ENCODE measurements around the gene BBLN. TPM values are rescaled to one million over a fixed set of nuclear protein-coding genes. Genes with fewer than 3 reads are reported as not detected.

The BBLN gene, protein sequence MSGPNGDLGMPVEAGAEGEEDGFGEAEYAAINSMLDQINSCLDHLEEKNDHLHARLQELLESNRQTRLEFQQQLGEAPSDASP
- total RNA-seq (2022; extraction: Qiagen RNA extraction), result 34.6 to 71.9 TPM (median 63.7 TPM) in 5 replicates

DNA sequence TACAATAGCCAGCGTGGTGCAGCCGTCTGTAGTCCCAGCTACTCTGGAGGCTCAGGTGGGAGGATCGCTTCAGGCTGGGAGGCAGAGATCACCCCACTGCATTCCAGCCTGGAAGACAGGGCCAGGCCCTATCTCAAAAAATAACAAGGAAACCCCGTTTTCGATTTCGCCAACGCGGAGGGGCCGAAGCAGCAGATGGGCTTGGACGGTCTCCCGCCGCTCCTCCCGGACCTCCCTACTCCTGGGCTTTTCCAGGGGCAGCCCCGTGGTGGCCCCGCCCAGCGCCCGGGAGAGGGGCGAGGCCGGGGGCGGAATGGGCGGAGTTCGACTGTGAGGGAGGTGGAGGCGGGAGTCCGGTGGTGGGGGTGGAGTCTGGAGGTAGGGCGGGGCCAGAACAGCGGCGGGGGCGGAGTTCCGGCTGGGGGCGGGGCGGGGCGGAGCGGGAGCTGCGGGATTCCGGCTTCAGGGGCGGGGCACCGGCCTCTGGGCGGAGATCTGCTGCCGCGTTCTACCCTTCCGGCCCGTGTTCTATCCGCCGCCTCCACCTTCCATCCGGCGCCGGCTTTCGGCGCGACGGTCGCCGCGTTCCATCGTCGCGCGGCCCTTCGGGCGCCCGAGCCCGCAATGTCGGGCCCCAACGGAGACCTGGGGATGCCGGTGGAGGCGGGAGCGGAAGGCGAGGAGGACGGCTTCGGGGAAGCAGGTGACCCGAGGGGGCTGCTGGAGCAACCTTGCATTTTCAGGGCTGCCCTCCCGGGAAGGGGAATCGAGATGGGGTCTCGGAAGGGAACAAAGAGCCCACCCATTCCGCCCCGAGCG, at the start of gene BBLN:
Gene BBLN, plus strand, starts transcription at position 482 of the 819 bp plus-strand sequence. Its CDS starts 143 bp downstream, at position 625.

DNA sequence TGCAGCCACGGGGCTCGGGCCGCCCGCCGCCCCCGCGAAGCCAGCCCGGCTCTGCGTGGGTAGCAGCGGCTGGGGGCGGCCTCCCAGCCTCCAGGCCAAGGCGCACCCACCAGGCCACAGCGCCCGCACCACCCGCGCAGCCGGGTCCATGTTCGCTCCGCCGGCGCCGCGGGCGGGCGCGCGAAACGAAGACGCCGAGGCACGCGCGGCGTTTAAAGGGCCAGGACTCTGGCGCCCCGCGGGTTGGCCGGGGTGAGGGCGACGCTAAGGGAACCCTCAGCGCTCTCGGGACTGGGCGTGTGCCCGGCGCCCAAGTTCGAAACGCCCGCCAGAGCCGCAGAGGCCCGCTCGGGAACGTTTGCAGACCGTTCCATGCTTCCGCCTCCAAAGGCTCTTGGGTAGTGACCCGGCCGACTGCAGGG, 32.5 kb upstream of the BBLN start, which contains the start of gene PTGES2:
Gene PTGES2, minus strand, starts transcription at position 162 of the 422 bp plus-strand sequence. Its CDS starts 12 bp downstream, at position 150.

DNA sequence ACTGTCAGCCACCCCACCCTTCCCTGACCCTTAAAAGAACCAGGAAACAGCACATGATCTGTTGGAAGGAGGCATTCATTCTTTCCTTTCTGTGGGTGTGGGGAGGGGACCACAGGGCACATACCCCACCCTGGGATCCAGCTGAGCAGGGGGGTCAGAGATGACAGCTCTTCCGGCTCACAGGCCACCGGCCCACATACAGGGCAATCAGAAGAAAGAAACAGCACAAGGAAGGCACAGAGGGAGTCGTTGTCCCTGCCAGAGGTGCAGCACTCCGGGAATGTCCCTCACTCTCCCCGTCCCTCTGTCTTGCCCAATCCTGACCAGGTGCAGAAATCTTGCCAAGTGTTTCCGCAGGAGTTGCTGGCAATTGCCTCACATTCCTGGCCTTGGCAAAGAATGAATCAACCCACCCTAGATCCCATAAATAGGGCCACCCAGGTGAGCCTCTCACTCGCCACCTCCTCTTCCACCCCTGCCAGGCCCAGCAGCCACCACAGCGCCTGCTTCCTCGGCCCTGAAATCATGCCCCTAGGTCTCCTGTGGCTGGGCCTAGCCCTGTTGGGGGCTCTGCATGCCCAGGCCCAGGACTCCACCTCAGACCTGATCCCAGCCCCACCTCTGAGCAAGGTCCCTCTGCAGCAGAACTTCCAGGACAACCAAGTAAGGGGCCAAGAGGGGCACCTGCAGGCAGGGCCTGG, 10.9 kb upstream of the BBLN start, which contains the start of gene LCN2:
Gene LCN2, plus strand, starts transcription at position 453 of the 701 bp plus-strand sequence. Its CDS starts 73 bp downstream, at position 526.

DNA sequence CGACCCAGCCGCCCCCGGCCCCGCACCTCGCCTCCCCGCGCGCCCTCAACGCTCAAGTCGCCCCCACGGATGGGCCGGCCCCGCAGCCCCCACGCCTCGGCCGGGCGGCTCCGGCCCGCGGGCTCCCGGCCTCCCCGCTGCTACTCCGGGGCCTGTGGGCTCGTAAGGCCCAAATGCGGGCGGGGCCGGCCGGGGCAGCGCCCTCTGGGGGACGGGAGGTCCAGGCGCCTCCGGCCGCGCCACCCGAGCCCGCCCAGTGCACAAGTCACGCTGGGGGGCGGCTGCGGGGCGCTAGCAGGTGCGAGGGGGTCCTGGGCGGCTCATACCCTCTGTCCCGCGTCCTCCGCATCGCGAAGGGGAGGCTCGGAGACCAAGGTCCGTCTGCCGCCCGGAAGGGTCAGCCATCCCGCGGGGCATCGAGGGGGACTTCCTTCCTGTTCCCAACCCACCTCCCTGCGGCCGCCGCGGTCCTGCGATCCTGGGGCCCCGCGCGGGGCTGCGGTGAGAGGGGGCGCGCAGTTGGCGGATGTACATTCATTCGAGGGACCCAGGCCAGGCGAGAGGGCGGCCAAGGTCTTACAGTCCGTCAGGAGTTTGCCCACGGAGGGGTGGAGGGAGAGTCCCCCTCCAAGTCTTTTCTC, 31.5 kb downstream of the BBLN start, which contains the start of gene CIZ1:
Gene CIZ1, minus strand, starts transcription at position 167 of the 641 bp plus-strand sequence. CDS start 715 bp downstream, outside the sequence.

DNA sequence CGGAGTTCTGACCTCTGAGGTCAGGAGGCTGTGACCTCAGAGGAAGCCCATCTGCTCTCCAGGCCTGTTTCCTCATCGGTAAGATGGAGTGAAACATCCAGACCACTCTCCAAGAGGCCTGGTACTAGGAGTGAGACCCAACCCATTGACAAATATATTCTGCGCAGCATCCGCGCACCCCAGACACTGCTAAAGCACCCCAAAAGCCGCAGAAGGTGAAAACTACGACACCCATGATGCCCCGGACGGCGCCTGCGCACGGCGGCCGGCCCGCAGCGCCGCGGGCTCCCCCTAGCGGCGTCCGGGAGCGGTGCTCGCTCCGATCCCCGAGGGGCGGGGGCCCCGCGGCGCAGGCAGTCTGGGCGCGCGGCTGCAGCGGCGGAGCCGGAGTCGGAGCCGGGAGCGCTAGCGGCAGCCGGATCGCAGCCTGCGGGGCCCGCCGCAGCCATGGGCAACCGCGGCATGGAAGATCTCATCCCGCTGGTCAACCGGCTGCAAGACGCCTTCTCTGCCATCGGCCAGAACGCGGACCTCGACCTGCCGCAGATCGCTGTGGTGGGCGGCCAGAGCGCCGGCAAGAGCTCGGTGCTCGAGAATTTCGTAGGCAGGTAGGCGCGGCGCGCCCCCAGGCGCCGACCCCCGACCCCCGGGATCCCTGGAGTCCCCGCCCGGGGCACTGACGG, 43.1 kb downstream of the BBLN start, which contains the start of gene DNM1:
Gene DNM1, plus strand, starts transcription at position 356 of the 683 bp plus-strand sequence. Its CDS starts 92 bp downstream, at position 448.

Other genes with a start within 250 kb of the BBLN start
- gene ST6GALNAC4, start 243.2 kb upstream of the BBLN start, total RNA-seq (2022; extraction: Qiagen RNA extraction), result 13.9 to 17.2 TPM (median 16.3 TPM) in 5 replicates
- 1.5 to 2.1 TPM (median 1.6 TPM) in 5 replicates for gene PIP5KL1, start 229.5 kb upstream of the BBLN start, total RNA-seq (2022; extraction: Qiagen RNA extraction)
- gene DPM2, start 222.4 kb upstream of the BBLN start, total RNA-seq (2022; extraction: Qiagen RNA extraction), result 35.2 to 42.8 TPM (median 42.5 TPM) in 5 replicates
- 41.9 to 56.2 TPM (median 44.3 TPM) in 5 replicates for gene EEIG1, start 179.3 kb upstream of the BBLN start, total RNA-seq (2022; extraction: Qiagen RNA extraction)
- gene NAIF1, start 92.9 kb upstream of the BBLN start, total RNA-seq (2022; extraction: Qiagen RNA extraction), result 5.6 to 7.4 TPM (median 7.2 TPM) in 5 replicates
- 7.2 to 8.4 TPM (median 8.0 TPM) in 5 replicates for gene SLC25A25, start 92.0 kb upstream of the BBLN start, total RNA-seq (2022; extraction: Qiagen RNA extraction)
- 70.5 to 93.8 TPM (median 86.8 TPM) in 5 replicates for gene PTGES2, start 32.5 kb upstream of the BBLN start, total RNA-seq (2022; extraction: Qiagen RNA extraction)
- gene LCN2, start 10.8 kb upstream of the BBLN start, total RNA-seq (2022; extraction: Qiagen RNA extraction), result 2.8 to 5.4 TPM (median 3.3 TPM) in 5 replicates
- 78.3 to 92.7 TPM (median 80.6 TPM) in 5 replicates for gene CIZ1, start 31.3 kb downstream of the BBLN start, total RNA-seq (2022; extraction: Qiagen RNA extraction)
- 79.3 to 92.9 TPM (median 87.9 TPM) in 5 replicates for gene DNM1, start 43.1 kb downstream of the BBLN start, total RNA-seq (2022; extraction: Qiagen RNA extraction)
- gene GOLGA2, start 115.7 kb downstream of the BBLN start, total RNA-seq (2022; extraction: Qiagen RNA extraction), result 39.1 to 52.6 TPM (median 45.9 TPM) in 5 replicates
- 38.8 to 46.0 TPM (median 43.7 TPM) in 5 replicates for gene SWI5, start 116.0 kb downstream of the BBLN start, total RNA-seq (2022; extraction: Qiagen RNA extraction)
- gene TRUB2, start 162.2 kb downstream of the BBLN start, total RNA-seq (2022; extraction: Qiagen RNA extraction), result 39.4 to 51.8 TPM (median 47.4 TPM) in 5 replicates
- 46.0 to 60.9 TPM (median 56.5 TPM) in 5 replicates for gene COQ4, start 162.6 kb downstream of the BBLN start, total RNA-seq (2022; extraction: Qiagen RNA extraction)
- 43.0 to 51.7 TPM (median 44.7 TPM) in 5 replicates for gene SLC27A4, start 180.3 kb downstream of the BBLN start, total RNA-seq (2022; extraction: Qiagen RNA extraction)
- 72.5 to 89.1 TPM (median 82.5 TPM) in 5 replicates for gene URM1, start 211.1 kb downstream of the BBLN start, total RNA-seq (2022; extraction: Qiagen RNA extraction)